Lung microvascular endothelial cell (primary cell): ENCODE data around the gene DEPP1. TPM values are rescaled to one million over a fixed set of nuclear protein-coding genes. Genes with fewer than 3 reads are reported as not detected.

Experiments
- DNase-seq, 2 donors: peaks; one replicate each; pipeline versions ENCODE4 v3.0.0 to v3.0.0-alpha.2; 2010; ENCODE audit warnings: low read depth in 2 of 2
- total RNA-seq: library from RNA; depleted of rRNA; stranded (reverse); fragments of >200 nt; gene quantifications from 2 replicates; pipeline ENCODE4 v1.2.1, GENCODE V29; 2014

DEPP1 gene
- total RNA-seq, 1 donor from 2014 or later = 225 TPM

DNA sequence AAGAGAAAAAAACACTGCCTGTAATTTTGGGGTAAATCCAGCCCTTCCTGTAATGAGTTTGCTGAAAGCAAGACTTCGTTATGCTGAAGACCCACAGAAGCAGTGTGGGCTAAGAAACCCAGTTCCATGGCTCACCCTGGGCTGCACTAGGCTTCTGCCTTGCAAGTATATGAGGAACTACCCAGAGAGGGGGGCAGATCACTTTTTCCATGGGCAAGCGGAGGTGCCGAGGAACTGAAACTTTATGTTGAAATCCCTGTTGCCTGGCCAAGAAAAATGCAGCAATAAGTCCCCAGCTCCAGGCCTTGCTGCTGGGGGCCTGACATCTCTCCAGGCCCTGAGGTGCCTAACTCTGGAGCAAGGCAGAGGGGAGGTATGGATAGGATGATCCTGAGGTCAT lies 10.5 kb downstream of the DEPP1 start:
- no peak for DNase-seq

DNA sequence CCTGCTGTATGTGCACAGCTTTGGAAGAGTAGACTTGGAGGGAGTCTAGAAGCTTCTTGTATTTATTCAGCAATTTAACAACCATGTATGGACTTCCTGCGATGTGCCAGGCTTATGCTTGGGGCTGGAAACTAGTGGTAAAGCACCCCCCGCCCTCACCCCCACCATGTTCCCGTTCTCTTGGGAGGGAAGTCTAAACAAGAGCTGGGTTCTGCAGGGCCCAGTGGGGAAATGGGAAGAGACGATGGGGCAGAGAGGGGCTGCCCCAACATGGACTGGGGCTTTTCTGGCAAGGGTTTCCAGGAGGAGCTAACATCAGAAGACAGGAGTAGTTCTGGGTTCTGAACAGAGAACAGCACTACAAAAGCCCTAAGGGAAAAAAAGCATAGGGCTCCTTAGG lies 11.0 kb downstream of the DEPP1 start:
- no peak for DNase-seq

DNA sequence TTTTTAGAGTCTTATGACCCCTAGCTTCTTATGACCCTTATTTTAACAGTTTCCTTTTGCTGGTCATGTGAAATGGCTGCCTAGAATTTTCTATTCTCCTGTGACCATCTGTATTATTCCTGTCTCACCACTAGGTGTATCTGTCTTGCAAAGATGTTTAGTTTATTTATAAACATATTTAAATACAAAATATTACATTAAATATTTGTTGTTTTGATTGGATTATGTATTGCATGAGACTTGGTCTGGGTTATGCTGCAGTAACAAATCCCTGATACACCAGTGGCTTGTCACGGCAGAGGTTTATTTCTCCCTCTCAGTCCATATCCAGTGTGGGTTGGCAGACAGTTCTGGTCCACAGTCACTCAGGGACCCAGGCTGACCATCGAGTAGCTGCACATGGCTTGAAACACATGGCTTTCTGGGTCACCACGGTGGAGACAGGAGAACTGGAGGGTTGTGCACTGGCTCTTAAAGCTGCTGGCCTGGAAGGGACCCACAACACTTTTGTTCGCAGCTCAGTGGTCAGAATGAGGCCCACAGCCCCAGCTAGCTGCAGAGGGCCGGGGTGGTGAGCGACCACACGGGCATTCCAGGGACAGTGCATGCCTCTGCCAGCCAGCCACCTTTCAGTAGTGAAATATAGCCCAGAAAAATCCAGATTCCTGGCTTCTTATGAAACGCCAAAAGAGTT lies 11.6 kb downstream of the DEPP1 start:
- no peak for DNase-seq

DNA sequence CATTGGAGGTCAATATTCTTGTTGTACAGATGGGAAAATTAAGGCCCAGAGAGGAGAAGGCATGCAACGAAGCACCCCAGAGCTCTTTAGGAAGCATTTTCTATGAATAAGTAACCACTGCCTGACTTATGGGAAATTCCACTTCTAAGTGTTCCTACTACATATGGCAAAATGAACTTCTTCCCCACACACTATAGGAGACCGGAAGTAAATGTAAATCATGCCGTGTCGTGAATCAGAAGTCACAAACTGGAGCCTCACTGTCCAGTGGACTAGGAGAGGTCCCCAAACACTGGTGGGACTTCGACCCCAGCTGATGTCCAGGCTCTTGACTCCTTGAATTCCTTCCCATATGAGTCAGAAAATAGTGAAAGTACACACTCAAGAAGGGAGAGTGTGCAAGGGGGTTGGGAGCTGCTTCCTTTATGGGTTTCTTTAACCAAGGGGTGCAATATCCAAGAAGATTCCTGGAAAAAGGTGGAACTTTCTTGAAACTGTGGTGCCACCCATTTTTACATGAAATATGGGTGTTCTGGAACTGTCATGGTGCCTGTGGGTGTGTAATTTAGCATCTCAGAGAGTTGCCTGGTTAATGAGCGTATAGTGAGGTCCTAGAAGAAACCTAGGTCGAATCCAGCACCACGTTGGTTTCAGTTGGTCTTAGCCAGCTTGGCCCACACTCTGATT lies 12.3 kb downstream of the DEPP1 start:
- DNase-seq = no peak

DNA sequence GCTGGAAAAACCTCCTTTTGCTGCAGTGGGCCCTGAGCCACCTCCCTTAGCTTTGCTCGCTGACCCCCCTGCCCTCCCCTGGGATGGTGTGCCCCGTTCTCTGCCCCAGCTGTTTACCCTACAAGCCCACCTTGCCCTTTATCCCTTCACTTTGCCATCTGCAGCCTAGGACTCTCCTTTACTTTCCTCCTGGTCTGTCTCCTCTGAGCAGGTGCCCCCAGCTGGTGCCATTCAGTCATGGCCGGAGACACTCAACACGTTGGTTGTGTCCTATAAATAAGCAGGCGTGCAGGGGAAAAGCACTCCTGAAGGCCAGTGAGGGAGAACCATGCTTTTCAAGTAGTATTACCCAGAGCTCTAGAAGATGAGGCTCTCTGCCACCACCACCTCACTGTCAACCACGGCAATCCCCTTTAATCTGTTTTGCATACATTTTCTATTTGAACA lies 12.9 kb downstream of the DEPP1 start:
- no peak for DNase-seq

DNA sequence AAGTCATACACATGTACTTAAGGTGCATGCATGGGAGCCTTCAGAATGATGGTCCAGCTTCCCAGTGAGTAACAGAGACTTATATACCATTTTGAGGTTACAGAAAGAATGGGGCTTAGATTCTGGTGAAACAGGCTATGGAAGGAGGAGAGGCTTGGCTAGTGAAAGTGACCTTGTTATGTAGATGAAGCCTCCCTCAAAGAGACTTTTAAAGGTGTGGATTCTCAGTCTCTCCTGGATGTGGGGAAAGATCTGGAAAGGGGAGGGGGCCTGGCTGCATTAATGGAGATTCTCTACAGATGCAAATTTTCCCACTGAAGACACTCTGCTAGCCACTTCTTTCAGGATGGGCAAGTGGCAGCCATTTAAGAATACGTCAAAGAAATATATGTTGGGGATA lies 13.5 kb downstream of the DEPP1 start:
- DNase-seq = no peak

DNA sequence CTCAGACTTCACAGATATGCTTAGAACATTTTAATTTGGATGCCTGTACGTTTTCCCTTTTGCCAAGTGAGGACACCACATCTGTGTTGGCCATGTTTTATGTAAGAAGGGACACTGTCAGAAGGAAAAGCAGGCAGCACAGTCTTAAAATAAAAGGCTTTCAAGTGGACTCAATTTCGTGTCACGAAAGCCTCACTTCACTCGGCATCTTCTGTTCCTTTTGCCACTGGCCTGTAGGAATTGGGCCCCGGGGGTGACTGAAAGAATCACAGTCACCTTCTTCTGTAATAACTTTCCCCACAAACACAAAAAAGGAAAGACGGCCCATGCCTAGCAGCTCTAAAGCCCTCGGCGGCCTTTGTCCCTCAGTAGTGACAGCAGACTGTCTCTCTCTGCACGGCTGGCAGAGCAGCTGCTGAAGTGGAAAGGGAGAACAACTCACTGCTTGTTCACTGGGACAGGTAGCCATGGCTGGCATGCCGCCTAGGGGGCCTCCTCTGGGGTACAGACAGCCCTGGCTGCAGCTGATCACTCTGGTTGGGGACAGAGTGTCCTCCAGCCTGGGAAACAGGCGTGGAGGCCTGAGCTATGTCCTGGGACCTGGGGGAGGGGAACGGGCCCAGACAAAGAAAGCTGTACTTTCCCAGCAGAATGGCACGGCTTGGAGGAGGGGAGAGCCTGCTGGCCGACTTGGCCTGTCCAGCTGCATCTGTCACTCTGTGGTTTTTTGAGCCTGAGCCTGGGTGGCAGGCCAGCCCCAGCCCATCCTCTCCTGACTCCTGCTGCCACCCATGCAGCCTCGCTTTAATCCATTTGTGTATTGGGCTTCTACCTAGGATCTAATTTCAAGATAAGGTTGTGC lies 14.6 kb downstream of the DEPP1 start:
- no peak for DNase-seq

DNA sequence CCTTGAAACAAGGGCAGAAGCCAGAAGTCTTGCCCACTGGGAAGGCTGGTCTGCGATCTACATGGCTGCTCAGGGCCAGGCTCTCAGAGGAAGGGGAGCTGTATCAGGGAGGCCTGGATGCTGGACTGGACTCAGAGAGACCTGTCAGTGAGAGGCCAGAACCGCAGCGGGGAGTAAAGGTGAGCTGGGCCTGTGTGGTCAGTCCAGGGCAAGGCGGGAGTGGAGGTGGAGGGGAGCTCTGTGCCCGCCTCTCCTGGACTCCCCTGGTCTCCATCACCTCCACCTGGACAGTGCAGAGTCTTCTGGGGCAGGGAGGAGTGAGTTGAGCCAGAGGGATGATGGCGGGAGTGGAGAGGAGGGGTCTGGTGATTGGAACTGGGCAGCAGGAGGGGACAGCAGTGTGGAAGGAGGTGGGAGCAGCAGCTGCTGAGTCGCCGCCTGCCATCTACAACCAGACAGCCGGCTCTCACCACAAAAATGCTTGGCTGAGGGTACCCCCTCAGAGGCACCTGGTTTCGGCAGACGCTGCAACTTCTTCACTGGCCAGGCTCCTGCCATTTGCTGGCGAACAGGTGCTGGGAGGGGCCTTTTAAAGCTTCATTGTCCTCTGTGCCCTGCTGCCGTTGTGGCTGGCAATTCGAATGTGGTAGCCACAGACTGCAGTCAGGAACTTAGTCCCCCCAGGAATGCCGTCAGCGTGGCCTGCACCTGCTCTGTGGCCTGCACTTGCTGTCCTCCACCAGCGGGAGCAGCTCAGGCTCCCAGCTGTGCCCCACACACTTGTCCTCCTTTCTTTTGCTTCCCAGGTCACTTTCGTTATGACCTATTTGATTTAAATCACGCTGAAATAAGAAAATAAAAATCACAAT lies 15.5 kb downstream of the DEPP1 start:
- no peak for DNase-seq

DNA sequence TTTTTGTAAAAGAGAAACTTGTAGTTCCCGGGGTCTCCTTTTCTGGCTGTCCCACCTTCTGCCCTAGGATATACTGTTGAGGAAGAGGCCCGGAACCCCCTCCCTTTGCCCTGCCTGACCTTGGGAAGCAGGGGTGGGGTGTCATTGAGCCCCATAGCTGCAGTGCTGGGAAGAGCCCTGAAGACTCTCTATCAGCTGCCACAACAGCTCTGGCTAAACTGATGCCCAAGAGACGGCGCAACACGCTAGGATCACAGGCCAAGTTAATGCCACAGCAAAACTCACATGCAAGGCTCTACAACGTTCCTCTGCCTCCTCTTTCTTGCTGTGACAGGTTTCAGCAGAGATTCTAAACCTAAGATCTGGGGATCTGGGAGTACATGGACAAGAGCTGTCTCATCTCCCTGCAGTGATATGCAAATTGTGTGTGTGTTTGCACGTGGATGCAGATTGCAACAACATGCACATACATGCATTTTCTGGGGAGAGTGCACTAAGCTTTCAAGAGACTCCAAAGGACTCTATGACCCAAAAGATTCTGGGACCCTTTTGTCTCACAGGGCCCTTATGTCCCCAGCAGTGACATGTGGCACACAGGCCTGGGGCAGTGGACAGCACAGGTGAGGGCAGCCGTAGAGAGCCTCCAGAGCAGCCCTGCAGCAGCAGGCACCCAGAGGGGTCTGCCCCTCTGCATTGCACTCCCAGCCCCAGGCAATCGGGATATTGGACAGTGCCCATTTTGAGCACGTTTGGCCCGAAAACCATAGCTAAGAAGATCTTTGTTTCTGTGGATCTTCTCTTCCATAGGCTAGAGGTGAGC lies 16.5 kb downstream of the DEPP1 start:
- DNase-seq = no peak

DNA sequence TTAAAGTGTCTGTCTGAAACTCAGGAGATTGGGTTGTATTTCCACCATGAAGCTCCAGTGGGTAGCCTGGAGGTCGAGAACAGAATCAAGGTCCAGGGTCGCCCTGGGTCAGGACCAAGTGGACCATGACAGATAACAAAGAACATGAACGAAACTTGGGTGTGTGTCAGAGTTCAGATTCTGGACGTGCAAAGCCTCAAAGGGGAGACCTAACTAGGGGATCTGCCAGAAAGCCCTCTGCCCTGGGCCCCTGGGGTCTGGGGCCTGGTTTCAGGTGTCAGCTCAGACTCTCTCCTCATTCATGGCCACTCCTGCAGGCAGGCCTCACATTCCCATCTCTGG lies 17.4 kb downstream of the DEPP1 start:
- DNase-seq = no peak

DNA sequence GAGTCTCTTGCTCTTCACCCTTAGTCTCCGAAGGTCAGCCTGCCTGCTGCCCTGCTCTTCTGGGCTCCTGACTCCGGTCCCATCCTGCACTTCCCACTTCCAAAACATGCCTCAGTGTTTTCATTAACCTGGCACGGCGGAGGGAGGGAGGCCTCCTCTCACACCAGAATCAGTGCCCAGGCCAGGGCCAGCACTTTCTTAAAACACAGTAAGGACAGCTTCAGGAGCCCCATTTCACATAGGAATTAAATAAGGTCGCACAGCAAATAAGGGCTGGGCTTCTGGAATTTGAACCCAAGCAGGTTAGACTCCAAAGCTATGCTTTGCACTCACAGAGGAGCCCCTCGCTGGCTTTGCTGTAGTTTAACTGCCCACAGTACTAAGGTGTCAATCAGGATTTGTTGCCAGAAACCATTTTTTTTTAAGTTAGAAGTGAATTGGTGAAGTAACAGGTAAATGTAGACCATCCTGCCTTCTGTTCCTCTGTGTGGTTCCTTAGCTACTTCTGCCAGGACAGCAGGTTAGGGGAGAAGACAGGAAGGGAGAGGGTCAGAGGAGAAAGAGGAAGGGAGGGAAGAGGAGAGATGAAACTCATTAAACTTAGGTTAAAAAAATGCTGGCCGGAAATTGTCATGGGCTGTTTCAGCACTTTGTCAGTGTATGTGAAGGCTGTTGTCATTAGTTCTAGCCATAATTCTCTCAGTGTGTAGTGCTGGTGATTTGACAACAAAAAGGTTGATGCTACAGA lies 18.0 kb downstream of the DEPP1 start:
- DNase-seq = peak in 1 of 2 donors; percentile 29

DNA sequence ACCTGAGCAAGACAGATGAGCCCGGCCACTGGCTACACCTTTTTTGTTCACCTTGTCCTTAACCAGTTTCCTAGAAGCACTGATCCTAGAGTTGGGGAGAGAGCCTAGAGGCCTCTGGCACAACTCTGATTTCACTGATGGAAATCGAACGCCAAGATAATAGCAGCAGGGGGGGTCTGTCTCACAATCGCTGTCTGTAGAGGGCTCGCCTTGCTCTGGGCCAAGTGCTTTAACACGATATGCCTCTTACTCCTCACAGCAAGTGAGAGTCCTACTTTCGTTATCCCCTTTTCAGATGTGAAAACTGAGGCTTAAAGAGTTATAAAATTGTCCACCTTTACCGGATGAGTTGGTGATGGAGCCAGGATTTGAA lies 18.5 kb downstream of the DEPP1 start:
- DNase-seq = no peak

DNA sequence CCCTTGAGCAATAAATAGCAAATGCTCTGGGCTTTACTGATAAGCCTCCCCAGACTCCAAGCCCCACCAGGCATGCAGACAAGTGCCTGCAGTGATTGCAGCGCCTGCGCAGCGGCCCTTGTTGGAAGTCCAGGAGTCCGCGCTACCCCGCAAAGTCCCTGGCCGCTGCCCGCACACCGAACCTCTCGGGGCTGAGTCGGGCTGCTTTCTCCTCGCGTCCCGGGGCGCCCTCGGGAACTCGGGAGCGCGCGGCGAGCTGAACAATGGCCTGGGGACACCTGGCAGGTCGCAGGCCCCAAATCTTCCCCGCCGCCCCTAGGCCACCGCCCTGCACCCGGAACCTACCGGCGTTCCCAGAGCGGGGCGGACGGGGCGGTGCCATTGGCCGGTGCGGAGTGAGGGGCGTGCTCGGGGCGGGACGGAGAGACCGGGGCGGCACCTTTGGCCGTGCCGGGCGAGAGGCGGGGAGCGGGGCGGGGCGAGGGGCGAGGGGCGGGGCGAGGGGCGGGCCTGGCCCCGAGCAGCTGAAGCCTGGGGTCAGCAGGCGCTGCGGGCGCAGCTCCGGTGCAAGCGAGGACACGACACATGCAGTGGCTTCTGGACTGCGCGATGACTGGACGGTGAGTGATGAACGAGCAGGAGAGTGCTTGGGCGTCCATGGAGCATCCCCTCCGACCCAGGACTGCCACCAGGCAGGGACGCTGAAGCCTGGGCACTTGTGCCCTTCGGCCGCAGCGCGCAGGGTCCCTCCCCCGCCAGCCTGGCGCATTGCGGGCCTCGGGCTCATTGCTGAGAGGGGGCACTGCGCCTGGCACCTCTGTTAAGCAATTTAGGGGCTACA lies 19.1 kb downstream of the DEPP1 start, which contains the start of gene RASSF4:
RASSF4 (plus strand) TSS at position 556 of the 841 bp plus-strand sequence. CDS start 10,401 bp downstream, outside the sequence.
- peak; percentile 85 to 87 for DNase-seq

DNA sequence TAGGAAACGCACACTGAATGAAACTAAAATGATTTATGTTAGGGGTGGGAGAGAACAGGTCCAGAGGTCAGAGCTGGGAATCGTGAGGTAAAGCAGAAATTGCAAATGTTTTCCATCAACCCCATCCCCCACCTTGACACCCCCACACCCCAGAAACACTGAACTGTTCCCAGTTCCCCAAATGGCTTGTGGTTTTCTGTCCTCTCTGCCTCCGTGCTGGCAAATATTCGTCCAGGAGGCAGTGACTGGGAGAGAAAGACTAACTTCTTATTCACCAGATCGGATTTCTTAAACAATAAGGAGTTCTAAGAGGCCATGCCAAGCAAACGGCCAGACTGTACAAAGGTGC lies 19.7 kb downstream of the DEPP1 start:
- DNase-seq = no peak

DNA sequence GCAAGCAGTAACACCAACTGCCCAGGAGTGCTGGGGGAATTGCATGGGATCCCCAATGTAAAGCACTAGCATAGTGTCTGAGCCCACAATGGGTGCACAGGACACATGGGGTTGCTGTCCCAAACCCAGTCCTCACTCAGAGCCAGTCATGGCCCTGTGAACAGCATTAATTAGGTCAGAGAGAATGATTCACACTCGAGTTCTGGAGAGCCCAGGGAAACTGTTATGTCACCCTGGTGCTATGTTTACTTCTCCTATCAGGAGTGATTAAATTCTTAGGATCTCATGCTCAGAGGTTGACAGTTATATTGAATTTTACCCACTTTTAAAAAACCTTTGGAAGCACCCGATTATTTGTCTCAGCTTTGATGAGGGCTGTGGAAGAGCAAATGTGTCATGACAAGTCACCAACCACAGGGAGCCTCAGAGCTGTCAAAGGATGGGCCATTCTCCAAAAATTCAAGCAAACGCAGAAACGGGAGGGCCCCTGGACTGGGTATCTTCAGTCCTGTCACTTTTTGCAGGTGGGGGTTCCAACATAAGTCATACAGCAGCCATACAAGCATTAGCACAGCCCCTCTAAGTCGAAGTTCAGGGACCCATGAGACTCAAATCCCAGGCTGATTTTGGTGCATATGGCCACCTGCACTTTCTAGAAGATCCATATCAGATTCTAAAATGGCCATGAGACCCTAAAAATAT lies 20.3 kb downstream of the DEPP1 start:
- peak in 1 of 2 donors; percentile 74 for DNase-seq

DNA sequence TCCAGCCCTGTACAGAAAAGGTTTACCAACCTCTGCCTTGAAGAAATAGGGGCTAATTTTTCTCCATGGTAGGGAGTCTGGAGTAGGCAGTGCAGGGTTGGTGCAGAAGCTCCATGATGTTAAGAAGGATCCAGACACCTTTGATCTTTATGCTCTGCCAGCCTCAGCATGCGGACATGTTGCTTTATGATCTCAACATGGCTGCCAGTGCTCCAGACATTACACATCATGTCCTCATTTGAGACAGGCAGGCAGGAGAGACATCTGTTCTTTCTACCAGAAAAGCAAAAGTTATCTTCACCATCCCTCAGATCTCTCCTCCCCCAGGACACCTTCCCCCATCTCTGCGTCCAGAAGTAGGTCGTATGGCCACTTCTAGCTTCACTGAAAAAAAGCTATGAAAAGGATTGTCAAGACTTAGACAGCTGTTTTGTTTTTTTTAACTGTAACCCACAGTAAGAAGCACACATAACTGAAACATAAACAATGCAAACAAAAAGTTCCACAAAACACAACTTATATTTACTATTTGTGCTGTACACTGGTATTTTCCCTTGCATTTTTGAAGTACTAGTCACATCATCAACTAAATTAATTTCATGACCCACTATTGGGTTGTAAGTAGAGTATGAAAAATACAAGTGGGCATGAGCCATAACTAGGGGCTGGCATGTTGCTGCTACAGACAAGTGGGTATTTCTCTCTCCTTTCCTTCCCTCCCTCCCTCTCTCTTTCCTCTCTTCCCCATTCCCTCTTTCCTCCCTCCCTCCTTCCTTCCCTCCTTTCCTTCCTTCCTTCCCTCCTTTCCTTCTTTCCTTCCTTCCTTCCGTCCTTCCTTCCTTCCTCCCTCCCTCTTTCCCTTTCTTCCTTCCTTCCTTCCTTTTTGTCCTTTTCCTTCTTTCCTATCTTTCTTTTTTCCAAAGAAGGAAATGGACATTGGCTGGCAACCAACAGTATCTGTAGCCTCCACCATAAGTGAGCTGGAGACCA lies 21.6 kb downstream of the DEPP1 start:
- no peak for DNase-seq

DNA sequence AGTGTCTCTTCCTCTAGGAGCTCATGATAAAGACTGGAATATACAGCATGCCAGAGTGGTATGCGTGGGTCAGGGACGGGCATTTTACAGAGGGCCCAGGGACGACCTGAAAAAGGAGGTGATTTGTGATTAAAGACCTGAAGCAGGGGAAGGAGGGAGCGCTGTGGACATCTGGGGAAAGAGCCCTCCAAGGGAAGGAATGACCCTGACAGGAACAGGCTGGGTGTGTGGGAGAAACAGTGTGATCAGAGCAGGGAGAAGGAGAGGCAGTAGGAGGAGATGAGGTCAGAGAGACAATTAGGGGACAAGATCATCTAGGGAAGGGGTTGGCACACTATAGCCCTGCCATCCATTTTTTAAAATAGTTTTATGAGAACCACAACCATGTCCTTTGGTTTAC lies 22.4 kb downstream of the DEPP1 start:
- DNase-seq = no peak
